Measurements from ENCODE around the gene METTL24.

Gene METTL24

DNA sequence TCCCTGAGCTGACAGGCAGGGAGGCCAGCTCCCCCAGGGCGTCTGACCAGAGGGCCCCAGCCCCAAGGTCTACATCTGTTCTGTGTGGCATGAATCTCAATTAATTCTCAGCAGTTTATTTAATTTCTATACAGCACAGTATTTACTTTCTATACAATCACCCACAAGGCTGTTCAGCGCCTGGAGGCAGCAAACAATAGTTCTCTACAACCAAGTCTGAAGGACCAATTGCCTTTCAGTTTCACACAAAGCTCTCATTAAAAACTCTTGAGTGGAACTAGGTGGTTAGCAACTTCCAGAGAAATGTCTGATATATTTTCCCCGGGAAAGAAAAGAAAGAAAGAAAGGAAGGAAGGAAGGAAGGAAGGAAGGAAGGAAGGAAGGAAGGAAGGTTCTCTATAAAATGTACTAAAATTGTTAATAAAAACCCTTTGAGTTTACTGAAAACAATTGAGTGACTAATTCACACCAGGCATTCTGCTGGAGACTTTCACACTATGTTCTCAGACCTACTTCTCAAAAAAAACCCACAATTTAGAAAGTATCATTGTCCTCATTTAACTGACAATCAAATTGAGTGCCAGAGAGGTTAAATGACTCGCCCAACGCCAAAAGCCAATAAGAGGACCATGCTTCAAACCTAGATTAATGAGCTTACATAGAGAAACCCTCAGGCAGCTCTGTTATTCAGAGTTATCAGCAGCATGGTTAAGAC lies 62.5 kb downstream of the METTL24 start:
- TF ChIP-seq, protein P1, sequence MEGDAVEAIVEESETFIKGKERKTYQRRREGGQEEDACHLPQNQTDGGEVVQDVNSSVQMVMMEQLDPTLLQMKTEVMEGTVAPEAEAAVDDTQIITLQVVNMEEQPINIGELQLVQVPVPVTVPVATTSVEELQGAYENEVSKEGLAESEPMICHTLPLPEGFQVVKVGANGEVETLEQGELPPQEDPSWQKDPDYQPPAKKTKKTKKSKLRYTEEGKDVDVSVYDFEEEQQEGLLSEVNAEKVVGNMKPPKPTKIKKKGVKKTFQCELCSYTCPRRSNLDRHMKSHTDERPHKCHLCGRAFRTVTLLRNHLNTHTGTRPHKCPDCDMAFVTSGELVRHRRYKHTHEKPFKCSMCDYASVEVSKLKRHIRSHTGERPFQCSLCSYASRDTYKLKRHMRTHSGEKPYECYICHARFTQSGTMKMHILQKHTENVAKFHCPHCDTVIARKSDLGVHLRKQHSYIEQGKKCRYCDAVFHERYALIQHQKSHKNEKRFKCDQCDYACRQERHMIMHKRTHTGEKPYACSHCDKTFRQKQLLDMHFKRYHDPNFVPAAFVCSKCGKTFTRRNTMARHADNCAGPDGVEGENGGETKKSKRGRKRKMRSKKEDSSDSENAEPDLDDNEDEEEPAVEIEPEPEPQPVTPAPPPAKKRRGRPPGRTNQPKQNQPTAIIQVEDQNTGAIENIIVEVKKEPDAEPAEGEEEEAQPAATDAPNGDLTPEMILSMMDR (IDR thresholded peaks at IDR 0.05), result no peak
- H3K4me1 ChIP-seq (ENCODE audit: control insufficient read depth in 1 of 2, insufficient read depth in 1 of 2, low read depth in 1 of 2, low read length in 1 of 2), result no peaks in the 10 kb centered on the region

DNA sequence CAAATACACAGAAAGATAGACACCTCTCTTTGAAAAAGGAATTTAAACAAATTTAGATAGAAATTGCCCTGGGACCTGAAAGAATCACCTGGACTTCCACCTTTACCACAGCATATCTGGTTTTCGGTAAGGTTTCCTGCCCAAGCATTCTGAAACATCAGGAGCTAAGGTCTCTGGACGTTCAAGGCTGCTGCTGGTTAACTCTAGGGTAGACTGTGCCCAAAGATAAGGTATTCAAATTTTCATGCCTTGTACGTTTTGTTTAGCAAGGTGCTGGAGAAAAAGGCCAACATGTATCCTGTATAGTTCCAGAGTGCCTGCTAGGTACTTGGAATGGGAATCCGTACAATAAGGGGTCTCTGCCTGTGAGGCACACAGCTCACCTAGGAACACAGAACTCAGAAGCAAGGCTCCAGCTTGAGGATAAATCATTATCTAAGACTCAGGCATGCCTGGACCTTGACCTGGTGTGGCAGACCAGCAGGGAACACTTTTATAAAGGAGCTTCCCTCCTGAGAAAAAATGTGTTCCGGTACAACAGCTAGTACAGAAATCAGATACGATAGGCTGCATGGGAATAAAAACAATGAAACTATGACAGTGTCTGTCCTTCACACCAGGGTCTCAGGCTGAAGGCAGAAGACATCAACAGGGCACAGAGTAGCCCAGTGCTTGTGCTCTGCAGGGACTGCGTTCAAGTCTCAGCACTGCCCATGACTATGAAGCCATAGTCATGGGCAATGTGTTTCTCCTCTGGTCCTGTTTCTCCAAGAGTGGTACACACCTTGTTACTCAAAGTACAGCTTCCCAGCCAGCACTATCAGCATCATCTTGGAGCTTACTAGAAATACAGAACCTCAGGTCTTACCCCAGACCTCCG lies 70.4 kb downstream of the METTL24 start:
- no peaks in the 10 kb centered on the region for H3K27me3 ChIP-seq
- H3K27ac ChIP-seq, result no peak overlapping the region
- no peaks in the 10 kb centered on the region for H3K36me3 ChIP-seq
- TF ChIP-seq, protein P1 (IDR thresholded peaks at IDR 0.05), result no peak
- H3K4me3 ChIP-seq (ENCODE audit: low read depth in 1 of 2, low read length in 1 of 2), result no peak overlapping the region
- no peaks in the 10 kb centered on the region for H3K9me3 ChIP-seq
- no peaks in the 10 kb centered on the region for H3K4me1 ChIP-seq (ENCODE audit: control insufficient read depth in 1 of 2, insufficient read depth in 1 of 2, low read depth in 1 of 2, low read length in 1 of 2)

More for the DNA sequence above, 62.5 kb downstream of the METTL24 start:
- Histone ChIP-seq H3K36me3 (no peaks in the 10 kb centered on the region), H3K9me3 (no peaks in the 10 kb centered on the region), H3K27ac (no peak overlapping the region), H3K27me3 (no peaks in the 10 kb centered on the region), H3K4me3 (ENCODE audit: low read depth in 1 of 2, low read length in 1 of 2) (no peak overlapping the region)

GRCh38 chr6:110285306-110286060 lies 72.7 kb downstream of the METTL24 start:
- Histone ChIP-seq H3K4me1 (ENCODE audit: control insufficient read depth in 1 of 2, insufficient read depth in 1 of 2, low read depth in 1 of 2, low read length in 1 of 2) (no peaks in the 10 kb centered on the region), H3K27ac (no peak overlapping the region), H3K27me3 (no peaks in the 10 kb centered on the region), H3K4me3 (ENCODE audit: low read depth in 1 of 2, low read length in 1 of 2) (no peak overlapping the region), H3K9me3 (no peaks in the 10 kb centered on the region), H3K36me3 (no peaks in the 10 kb centered on the region)
- TF ChIP-seq, protein P1 (IDR thresholded peaks at IDR 0.05), result no peak

- no peaks in the 10 kb centered on the region for H3K9me3 ChIP-seq
- TF ChIP-seq, protein P1 (IDR thresholded peaks at IDR 0.05), result no peak
- no peaks in the 10 kb centered on the region for H3K36me3 ChIP-seq
These were observed 73.3 kb downstream of the METTL24 start for GRCh38 chr6:110284855-110285254.

GRCh38 chr6:110283657-110284056 lies 74.5 kb downstream of the METTL24 start:
- TF ChIP-seq, protein P1 (IDR thresholded peaks at IDR 0.05), result no peak
- no peak overlapping the region for H3K4me3 ChIP-seq (ENCODE audit: low read depth in 1 of 2, low read length in 1 of 2)
- H3K9me3 ChIP-seq, result no peaks in the 10 kb centered on the region
- no peaks in the 10 kb centered on the region for H3K4me1 ChIP-seq (ENCODE audit: control insufficient read depth in 1 of 2, insufficient read depth in 1 of 2, low read depth in 1 of 2, low read length in 1 of 2)
- no peaks in the 10 kb centered on the region for H3K36me3 ChIP-seq
- H3K27ac ChIP-seq, result no peak overlapping the region
- no peaks in the 10 kb centered on the region for H3K27me3 ChIP-seq

More at GRCh38 chr6:110284855-110285254, 73.3 kb downstream of the METTL24 start:
- H3K27ac ChIP-seq, result no peak overlapping the region
- no peaks in the 10 kb centered on the region for H3K27me3 ChIP-seq
- no peaks in the 10 kb centered on the region for H3K4me1 ChIP-seq (ENCODE audit: control insufficient read depth in 1 of 2, insufficient read depth in 1 of 2, low read depth in 1 of 2, low read length in 1 of 2)
- H3K4me3 ChIP-seq (ENCODE audit: low read depth in 1 of 2, low read length in 1 of 2), result no peak overlapping the region
